Ammon's horn (tissue), 1 donor: ENCODE data around the gene GREB1.

ENCODE experiments used
- DNase-seq: peaks from one replicate; pipeline ENCODE4 v3.0.0-alpha.2; 2016; ENCODE audit warnings: low spot score

Gene GREB1

GRCh38 chr2:11559786-11560155 lies 25.9 kb downstream of the GREB1 start:
- DNase-seq = no peak

- no peak for DNase-seq
Measured at GRCh38 chr2:11560806-11561205, 27.0 kb downstream of the GREB1 start.

- no peak for DNase-seq
Measured at GRCh38 chr2:11562011-11562410, 28.2 kb downstream of the GREB1 start.

- DNase-seq = no peak
Measured at GRCh38 chr2:11562476-11562875, 28.6 kb downstream of the GREB1 start.

- no peak for DNase-seq
Measured at GRCh38 chr2:11563784-11564666, 30.2 kb downstream of the GREB1 start.

- DNase-seq = no peak
Measured at GRCh38 chr2:11564816-11565567, 31.1 kb downstream of the GREB1 start.

GRCh38 chr2:11566383-11566782 lies 32.5 kb downstream of the GREB1 start:
- no peak for DNase-seq

- no peak for DNase-seq
Measured at GRCh38 chr2:11567631-11568031, 33.8 kb downstream of the GREB1 start.

- no peak for DNase-seq
Measured at GRCh38 chr2:11568436-11568835, 34.6 kb downstream of the GREB1 start.

- DNase-seq = no peak
Measured at GRCh38 chr2:11569636-11570035, 35.8 kb downstream of the GREB1 start.

GRCh38 chr2:11571170-11571569 lies 37.3 kb downstream of the GREB1 start:
- peak; percentile 43 for DNase-seq

GRCh38 chr2:11572996-11573395 lies 39.2 kb downstream of the GREB1 start:
- DNase-seq = no peak

GRCh38 chr2:11573418-11574175 lies 39.8 kb downstream of the GREB1 start:
- no peak for DNase-seq

GRCh38 chr2:11574176-11575046 lies 40.6 kb downstream of the GREB1 start:
- no peak for DNase-seq

- no peak for DNase-seq
Measured at GRCh38 chr2:11576398-11576797, 42.6 kb downstream of the GREB1 start.

GRCh38 chr2:11577101-11577883 lies 43.4 kb downstream of the GREB1 start:
- DNase-seq = no peak

- no peak for DNase-seq
Measured at GRCh38 chr2:11578081-11578948, 44.5 kb downstream of the GREB1 start.

GRCh38 chr2:11578986-11579774 lies 45.3 kb downstream of the GREB1 start:
- no peak for DNase-seq
